HCT116 (cell line): ENCODE measurements around the gene ZHX3. TPM values are rescaled to one million over a fixed set of nuclear protein-coding genes. Genes with fewer than 3 reads are reported as not detected.

Experiments
- ATAC-seq: fragments of 200-7000 bp; cut with Tn5 transposase; 2 replicates; pipeline ENCODE4 v1.9.1; 2020; ENCODE audit warnings: mild to moderate bottlenecking, moderate library complexity
- BruUV-seq: library from RNA; stranded (reverse); fragments of 400-500 nt; replicated peaks from 2 replicates; lab custom pipeline; 2021; lab: Mats Ljungman, UMichigan
- CTCF ChIA-PET: fragments of 300-600 bp; sonication (Branson Sonifier 250); formaldehyde crosslinking; loops from one replicate; lab custom pipeline; 2021; ENCODE audit warnings: antibody characterized with exemption; lab: Charles Lee
- POLR2A ChIA-PET: fragments of 300-600, 350-600 bp; sonication (Branson Sonifier 250); formaldehyde crosslinking; loops from one replicate; lab custom pipeline; 2021; ENCODE audit warnings: antibody characterized with exemption; lab: Charles Lee
- RAD21 ChIA-PET, 2 experiments: fragments of 300-600 bp; sonication (Branson Sonifier 250); formaldehyde crosslinking; loops; one replicate each; lab custom pipeline; 2023; ENCODE audit warnings: low total read pairs in 2 of 2; ENCODE audit not compliant: uncharacterized antibody in 2 of 2, unreplicated experiment in 2 of 2, low non-redundant PET in 1 of 2; lab: Charles Lee
- DNase-seq: peaks from one replicate; pipeline ENCODE4 v3.0.0-alpha.2; 2010; ENCODE audit warnings: low read depth, low spot score
- H2AFZ ChIP-seq: fragments of 200-600 bp; shearing (Covaris generic), sonication (generic); 2 replicates; pipeline ENCODE4 v1.6.1; 2017; ENCODE audit warnings: low read depth, mixed run types, mixed read lengths, antibody characterized with exemption, low read length; ENCODE audit not compliant: poor library complexity, severe bottlenecking
- H3K27ac ChIP-seq: 2 replicates; pipeline ENCODE4 v1.5.1; 2012; ENCODE audit warnings: low read depth, low read length
- H3K27me3 ChIP-seq: fragments of 200-600 bp; sonication (generic); 2 replicates; pipeline ENCODE4 v1.6.1; 2016; ENCODE audit warnings: mixed run types, low read length, mixed read lengths; ENCODE audit not compliant: insufficient read depth
- H3K36me3 ChIP-seq, 2 experiments: fragments of 200-500 bp in 1 of 2; fragments of 200-600 bp in 1 of 2; sonication (Bioruptor generic) in 1 of 2; sonication (generic) in 1 of 2; 2 replicates each; pipeline versions ENCODE4 v1.5.1 to v1.6.1; 2014 to 2016; ENCODE audit warnings: low read length in 2 of 2, inconsistent platforms in 1 of 2, mixed read lengths in 1 of 2, mixed run types in 1 of 2; ENCODE audit not compliant: insufficient read depth in 2 of 2, control insufficient read depth in 1 of 2
- H3K4me1 ChIP-seq, 2 experiments: fragments of 200-600 bp in 1 of 2; sonication (generic) in 1 of 2; 2 replicates each; pipeline versions ENCODE4 v1.5.1 to v1.6.1; 2012 to 2017; ENCODE audit warnings: low read length in 2 of 2, inconsistent platforms in 1 of 2, mild to moderate bottlenecking in 1 of 2, mixed read lengths in 1 of 2, mixed run types in 1 of 2, moderate library complexity in 1 of 2; ENCODE audit not compliant: insufficient read depth in 2 of 2, control insufficient read depth in 1 of 2
- H3K4me2 ChIP-seq: fragments of 200-600 bp; sonication (generic); 2 replicates; pipeline ENCODE4 v1.6.1; 2017; ENCODE audit warnings: mixed run types, low read length, mixed read lengths
- H3K4me3 ChIP-seq, 2 experiments: fragments of 200-600 bp in 1 of 2; sonication (generic) in 1 of 2; replicated peaks in 1 of 2; 2 replicates each; pipeline ENCODE4 v1.5.1; 2011 to 2016; ENCODE audit warnings: low read length in 2 of 2, control low read depth in 1 of 2, low read depth in 1 of 2, mild to moderate bottlenecking in 1 of 2, mixed read lengths in 1 of 2, mixed run types in 1 of 2
- H3K79me2 ChIP-seq: fragments of 200-600 bp; sonication (generic); 2 replicates; pipeline ENCODE4 v1.6.1; 2017; ENCODE audit warnings: mild to moderate bottlenecking, mixed run types, low read length, moderate library complexity, mixed read lengths; ENCODE audit not compliant: insufficient read depth
- H3K9ac ChIP-seq: fragments of 200-600 bp; sonication (generic); 2 replicates; pipeline ENCODE4 v1.6.1; 2016; ENCODE audit warnings: low read length, mixed read lengths
- H3K9me2 ChIP-seq: fragments of 200-600 bp; sonication (generic), shearing (Covaris generic); 2 replicates; pipeline ENCODE4 v1.6.1; 2017; ENCODE audit warnings: mixed run types, mild to moderate bottlenecking, moderate library complexity; ENCODE audit not compliant: insufficient read depth
- H3K9me3 ChIP-seq, 2 experiments: fragments of 200-500 bp in 1 of 2; fragments of 200-600 bp in 1 of 2; sonication (Bioruptor generic) in 1 of 2; sonication (generic) in 1 of 2; 2 replicates each; pipeline ENCODE4 v1.6.1; 2014 to 2017; ENCODE audit warnings: low read length in 2 of 2, mixed read lengths in 2 of 2, inconsistent platforms in 1 of 2, low read depth in 1 of 2, mild to moderate bottlenecking in 1 of 2, mixed run types in 1 of 2, moderate library complexity in 1 of 2; ENCODE audit not compliant: control insufficient read depth in 1 of 2, insufficient read depth in 1 of 2
- H4K20me1 ChIP-seq: fragments of 200-600 bp; sonication (generic), shearing (Covaris generic); 2 replicates; pipeline ENCODE4 v1.6.1; 2017; ENCODE audit warnings: mixed run types, mild to moderate bottlenecking, moderate library complexity; ENCODE audit not compliant: insufficient read depth
- CBX3 ChIP-seq: IDR thresholded peaks from 2 replicates; pipeline ENCODE4 v1.6.1; 2012; ENCODE audit warnings: low read depth
- CEBPB ChIP-seq: IDR thresholded peaks from 2 replicates; pipeline ENCODE4 v1.6.1; 2012; ENCODE audit warnings: low read depth
- EGR1 ChIP-seq: IDR thresholded peaks from 2 replicates; pipeline ENCODE4 v1.6.1; 2012; ENCODE audit warnings: low read depth
- ELF1 ChIP-seq: IDR thresholded peaks from 2 replicates; pipeline ENCODE4 v1.6.1; 2012; ENCODE audit warnings: low read depth, borderline replicate concordance
- EZH2 ChIP-seq: fragments of 200-600 bp; sonication (generic); IDR thresholded peaks from 2 replicates; pipeline ENCODE4 v1.6.1; 2017; ENCODE audit warnings: antibody characterized with exemption, mixed run types
- EZH2phosphoT487 ChIP-seq: fragments of 200-600 bp; IDR thresholded peaks from 2 replicates; pipeline ENCODE4 v1.6.1; 2018; ENCODE audit warnings: antibody characterized with exemption, borderline replicate concordance
- FOSL1 ChIP-seq: IDR thresholded peaks from 2 replicates; pipeline ENCODE4 v1.6.1; 2012; ENCODE audit warnings: low read depth
- JUND ChIP-seq: IDR thresholded peaks from 2 replicates; pipeline ENCODE4 v1.6.1; 2012
- POLR2A ChIP-seq: IDR thresholded peaks from 2 replicates; pipeline ENCODE4 v1.7.0; 2011; ENCODE audit warnings: borderline replicate concordance; ENCODE audit not compliant: insufficient read depth, insufficient read length; ENCODE audit errors: extremely low read depth
- RAD21 ChIP-seq: IDR thresholded peaks from 2 replicates; pipeline ENCODE4 v1.6.1; 2012; ENCODE audit warnings: low read depth, mild to moderate bottlenecking
- SIN3A ChIP-seq: IDR thresholded peaks from 2 replicates; pipeline ENCODE4 v1.6.1; 2012; ENCODE audit warnings: low read depth
- SP1 ChIP-seq: IDR thresholded peaks from 2 replicates; pipeline ENCODE4 v1.6.1; 2012; ENCODE audit warnings: low read depth
- SRF ChIP-seq: IDR thresholded peaks from 2 replicates; pipeline ENCODE4 v1.6.1; 2012; ENCODE audit warnings: low read depth
- TCF7L2 ChIP-seq: IDR thresholded peaks from 2 replicates; pipeline ENCODE4 v1.7.0; 2011; ENCODE audit warnings: borderline replicate concordance, inconsistent platforms; ENCODE audit not compliant: insufficient read depth, insufficient read length; ENCODE audit errors: extremely low read depth
- YY1 ChIP-seq: IDR thresholded peaks from 2 replicates; pipeline ENCODE4 v1.6.1; 2011; ENCODE audit warnings: low read length, low read depth, moderate library complexity, mild to moderate bottlenecking; ENCODE audit not compliant: insufficient replicate concordance; ENCODE audit errors: extremely low read depth
- ZFX ChIP-seq: fragments of 450-650 bp; IDR thresholded peaks from 2 replicates; pipeline ENCODE4 v1.6.1; 2017
- ZNF274 ChIP-seq: fragments of 200-500 bp; sonication (Bioruptor generic); IDR thresholded peaks from 2 replicates; pipeline ENCODE4 v1.6.1; 2014; ENCODE audit warnings: mild to moderate bottlenecking, low read depth, low read length, inconsistent platforms
- intact Hi-C: fragments of 100-400 bp; cut with micrococcal nuclease; formaldehyde crosslinking; loops from 2 replicates; pipeline ENCODE4 v1.10.0; 2022
- total RNA-seq: library from RNA; stranded (reverse); gene quantifications from one replicate; pipeline ENCODE4 v1.2.1, GENCODE V29; 2021; ENCODE audit not compliant: unreplicated experiment
- TF ChIP-seq, protein P1 (sequence below): IDR thresholded peaks from 2 replicates; pipeline ENCODE4 v1.6.1; 2012; ENCODE audit warnings: low read depth
- TF ChIP-seq, protein P2 (sequence below): IDR thresholded peaks from 2 replicates; pipeline ENCODE4 v1.6.1; 2012
- TF ChIP-seq, protein P3 (sequence below): IDR thresholded peaks from 2 replicates; pipeline ENCODE4 v1.6.1; 2012

Gene ZHX3
- total RNA-seq, 1 experiment from 2014 or later: 13.3 TPM

DNA sequence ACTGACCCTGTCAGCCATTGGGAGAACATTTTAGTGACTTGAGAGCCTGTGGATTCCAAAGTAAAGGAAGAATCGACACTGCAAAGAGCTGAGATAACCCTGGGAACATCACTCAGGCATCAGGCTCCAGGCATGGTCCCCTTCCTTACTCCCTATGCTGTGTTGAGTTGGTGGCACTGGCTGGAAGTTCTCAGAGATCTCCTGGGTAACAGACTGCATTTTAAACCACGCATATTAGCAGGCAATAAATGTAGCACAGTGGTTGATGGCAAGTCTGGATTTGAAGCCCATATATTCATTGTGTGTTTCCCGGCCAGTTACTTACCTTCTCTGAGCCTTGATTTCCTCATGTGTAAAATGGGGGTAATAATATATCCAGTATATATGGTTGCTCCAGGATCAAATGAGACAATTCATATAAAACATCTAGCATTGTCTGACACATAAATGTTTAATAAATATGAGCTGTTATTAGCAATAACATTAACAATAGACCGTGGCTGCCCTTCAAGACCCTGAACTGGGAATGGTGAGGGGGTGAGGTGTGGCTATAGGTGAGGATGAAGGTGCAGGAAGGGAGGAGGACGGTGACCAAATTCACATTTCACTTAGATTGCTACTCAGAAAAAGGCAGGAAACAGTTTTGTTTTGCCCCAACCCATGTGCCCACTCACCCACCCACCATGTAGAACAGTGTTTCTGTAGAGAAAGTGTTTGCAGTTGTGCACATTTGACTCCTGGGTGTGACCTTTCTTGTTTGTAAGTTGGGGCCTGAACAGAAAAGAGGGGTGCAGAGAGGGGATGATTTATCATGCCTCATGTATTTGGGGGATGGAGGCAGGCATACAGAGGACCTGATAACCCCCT lies 178.1 kb downstream of the ZHX3 start:
- Histone ChIP-seq H3K36me3 (peaks cover 0 to 5% of the 10 kb centered on the region in 2 experiments; a peak in 1 of 4 replicates), H3K9me2 (no peaks in the 10 kb centered on the region), H2AFZ (no peak overlapping the region), H3K9ac (no peak overlapping the region), H3K4me1 (peaks cover 9 to 20% of the 10 kb centered on the region in 2 experiments; a peak in 3 of 4 replicates), H3K27ac (no peak overlapping the region), H3K9me3 (no peaks in the 10 kb centered on the region), H3K79me2 (peaks cover 57% of the 10 kb centered on the region), H3K4me2 (peak overlapping the region; percentile 97; the same call in 1 of the 2 replicates), H4K20me1 (no peaks in the 10 kb centered on the region), H3K27me3 (no peaks in the 10 kb centered on the region), H3K4me3 (no peak overlapping the region)
- CTCF ChIA-PET: no interaction called here
- no TSS peak for BruUV-seq
- RAD21 ChIA-PET: no interaction called here
- no peak for ATAC-seq
- no peak for DNase-seq
- intact Hi-C loops: no loop called here
- POLR2A ChIA-PET: no interaction called here
- TF ChIP-seq JUND: no peak
- TF ChIP-seq EZH2: no peak
- no peak for TF ChIP-seq FOSL1
- TF ChIP-seq ZFX: no peak
- TF ChIP-seq, protein P1, sequence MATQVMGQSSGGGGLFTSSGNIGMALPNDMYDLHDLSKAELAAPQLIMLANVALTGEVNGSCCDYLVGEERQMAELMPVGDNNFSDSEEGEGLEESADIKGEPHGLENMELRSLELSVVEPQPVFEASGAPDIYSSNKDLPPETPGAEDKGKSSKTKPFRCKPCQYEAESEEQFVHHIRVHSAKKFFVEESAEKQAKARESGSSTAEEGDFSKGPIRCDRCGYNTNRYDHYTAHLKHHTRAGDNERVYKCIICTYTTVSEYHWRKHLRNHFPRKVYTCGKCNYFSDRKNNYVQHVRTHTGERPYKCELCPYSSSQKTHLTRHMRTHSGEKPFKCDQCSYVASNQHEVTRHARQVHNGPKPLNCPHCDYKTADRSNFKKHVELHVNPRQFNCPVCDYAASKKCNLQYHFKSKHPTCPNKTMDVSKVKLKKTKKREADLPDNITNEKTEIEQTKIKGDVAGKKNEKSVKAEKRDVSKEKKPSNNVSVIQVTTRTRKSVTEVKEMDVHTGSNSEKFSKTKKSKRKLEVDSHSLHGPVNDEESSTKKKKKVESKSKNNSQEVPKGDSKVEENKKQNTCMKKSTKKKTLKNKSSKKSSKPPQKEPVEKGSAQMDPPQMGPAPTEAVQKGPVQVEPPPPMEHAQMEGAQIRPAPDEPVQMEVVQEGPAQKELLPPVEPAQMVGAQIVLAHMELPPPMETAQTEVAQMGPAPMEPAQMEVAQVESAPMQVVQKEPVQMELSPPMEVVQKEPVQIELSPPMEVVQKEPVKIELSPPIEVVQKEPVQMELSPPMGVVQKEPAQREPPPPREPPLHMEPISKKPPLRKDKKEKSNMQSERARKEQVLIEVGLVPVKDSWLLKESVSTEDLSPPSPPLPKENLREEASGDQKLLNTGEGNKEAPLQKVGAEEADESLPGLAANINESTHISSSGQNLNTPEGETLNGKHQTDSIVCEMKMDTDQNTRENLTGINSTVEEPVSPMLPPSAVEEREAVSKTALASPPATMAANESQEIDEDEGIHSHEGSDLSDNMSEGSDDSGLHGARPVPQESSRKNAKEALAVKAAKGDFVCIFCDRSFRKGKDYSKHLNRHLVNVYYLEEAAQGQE: no peak
- TF ChIP-seq, protein P2, sequence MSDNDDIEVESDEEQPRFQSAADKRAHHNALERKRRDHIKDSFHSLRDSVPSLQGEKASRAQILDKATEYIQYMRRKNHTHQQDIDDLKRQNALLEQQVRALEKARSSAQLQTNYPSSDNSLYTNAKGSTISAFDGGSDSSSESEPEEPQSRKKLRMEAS: no peak
- no peak for TF ChIP-seq SP1
- no peak for TF ChIP-seq RAD21
- no peak for TF ChIP-seq EZH2phosphoT487
- TF ChIP-seq, protein P3, sequence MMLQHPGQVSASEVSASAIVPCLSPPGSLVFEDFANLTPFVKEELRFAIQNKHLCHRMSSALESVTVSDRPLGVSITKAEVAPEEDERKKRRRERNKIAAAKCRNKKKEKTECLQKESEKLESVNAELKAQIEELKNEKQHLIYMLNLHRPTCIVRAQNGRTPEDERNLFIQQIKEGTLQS: no peak
- no peak for TF ChIP-seq POLR2A
- no peak for TF ChIP-seq SRF
- TF ChIP-seq CBX3: no peak
- no peak for TF ChIP-seq CEBPB
- TF ChIP-seq TCF7L2: no peak
- TF ChIP-seq SIN3A: no peak
- no peak for TF ChIP-seq EGR1
- no peak for TF ChIP-seq ZNF274
- TF ChIP-seq ELF1: no peak
- no peak for TF ChIP-seq YY1
